GM10248 (cell line): ENCODE results near the gene CEP57L1.
"Not testable (repeated sequence)": the region's sequence is repeated elsewhere in the genome, so short reads cannot be mapped to it uniquely, and the experiment has no call there.

Source experiments
- CTCF ChIA-PET: fragments of 300-600 bp; sonication (Branson Sonifier 250); formaldehyde crosslinking; extraction: SDS; loops from one replicate; lab custom pipeline; 2021; ENCODE audit warnings: antibody characterized with exemption; lab: Yijun Ruan, JAX
- POLR2A ChIA-PET: fragments of 350-650 bp; sonication (Branson Sonifier 250); formaldehyde crosslinking; extraction: SDS; loops from one replicate; lab custom pipeline; 2020; ENCODE audit warnings: antibody characterized with exemption; lab: Yijun Ruan, JAX
- DNase-seq: peaks from one replicate; pipeline ENCODE4 v3.0.0; 2012; ENCODE audit errors: extremely low spot score
- CTCF ChIP-seq: IDR thresholded peaks from 2 replicates; pipeline ENCODE4 v1.5.1; 2012; ENCODE audit warnings: mild to moderate bottlenecking, low read depth; ENCODE audit errors: extremely low read depth, missing control alignments, control extremely low read depth

Gene CEP57L1

GRCh38 chr6:109081026-109081425, 14.3 kb upstream of the CEP57L1 start:
- DNase-seq: no peak
- POLR2A ChIA-PET: no interaction called here
- no peak for TF ChIP-seq CTCF
- CTCF ChIA-PET: interaction anchor here (1.0 to 1.5 kb wide), 3 partner anchors 8 to 12 kb away, joined by 3 to 11 read pairs (median 3); no protein-coding TSS in a partner anchor

GRCh38 chr6:109081516-109082187, 13.7 kb upstream of the CEP57L1 start:
- ChIA-PET CTCF (interaction anchor here (1.0 to 1.5 kb wide), 3 partner anchors 9 to 12 kb away, joined by 3 to 11 read pairs (median 3); no protein-coding TSS in a partner anchor), POLR2A (no interaction called here)
- DNase-seq: no peak
- TF ChIP-seq CTCF: no peak

- POLR2A ChIA-PET: no interaction called here
- no peak for TF ChIP-seq CTCF
- no peak for DNase-seq
- CTCF ChIA-PET: interaction anchor here (1.5 kb wide), 1 partner anchor 9 kb away, joined by 11 read pairs; no protein-coding TSS in a partner anchor
These were observed 13.1 kb upstream of the CEP57L1 start for GRCh38 chr6:109082188-109082577.

- no peak for TF ChIP-seq CTCF
- DNase-seq: no peak
- ChIA-PET POLR2A (no interaction called here), CTCF (interaction anchor here (1.2 to 3.2 kb wide), 5 partner anchors 9 to 542 kb away, joined by 3 to 27 read pairs (median 4); partner anchors contain the start of genes CEP57L1 and SESN1)
These were observed 11.7 kb upstream of the CEP57L1 start for GRCh38 chr6:109083657-109084056.

- CTCF ChIA-PET: interaction anchor here (1.2 to 3.2 kb wide), 5 partner anchors 10 to 542 kb away, joined by 3 to 27 read pairs (median 4); partner anchors contain the start of genes CEP57L1 and SESN1
- POLR2A ChIA-PET, DNase-seq: not testable (repeated sequence)
These were observed 11.2 kb upstream of the CEP57L1 start for GRCh38 chr6:109084146-109084545.

GRCh38 chr6:109087661-109088264, 7.5 kb upstream of the CEP57L1 start:
- ChIA-PET CTCF (interaction anchor here (1.5 kb wide), 1 partner anchor 15 kb away, joined by 4 read pairs; no protein-coding TSS in a partner anchor), POLR2A (no interaction called here)

More at GRCh38 chr6:109087661-109088264, 7.5 kb upstream of the CEP57L1 start:
- no peak for DNase-seq
- no peak for TF ChIP-seq CTCF
